AG04449 (cell line): ENCODE data around the gene ATP13A4.

Experiments
- CTCF ChIA-PET: fragments of 350-600 bp; formaldehyde crosslinking; extraction: SDS; loops from one replicate; lab custom pipeline; 2021; ENCODE audit warnings: antibody characterized with exemption; lab: Yijun Ruan, JAX
- POLR2A ChIA-PET: fragments of 400-600, 350-600 bp; formaldehyde crosslinking; extraction: SDS; loops from one replicate; lab custom pipeline; 2020; ENCODE audit warnings: antibody characterized with exemption, inconsistent platforms; lab: Yijun Ruan, JAX
- DNase-seq: peaks from one replicate; pipeline ENCODE4 v3.0.0-alpha.2; 2010; ENCODE audit warnings: low read depth, low spot score
- H3K4me3 ChIP-seq: 2 replicates; pipeline ENCODE4 v1.5.1; 2011; ENCODE audit warnings: low read depth, mild to moderate bottlenecking, control low read depth, low read length
- CTCF ChIP-seq: IDR thresholded peaks from one replicate; pipeline ENCODE4 v1.5.1; 2011; ENCODE audit warnings: mild to moderate bottlenecking, moderate library complexity, low read length, control low read depth, inconsistent platforms; ENCODE audit not compliant: insufficient read depth; ENCODE audit errors: missing control alignments

Gene ATP13A4

GRCh38 chr3:193593668-193594030 lies 39.0 kb upstream of the ATP13A4 start:
- peak overlapping the region; percentile 82 for H3K4me3 ChIP-seq
- TF ChIP-seq CTCF = no peak
- ChIA-PET CTCF (interaction anchor here (0.8 kb wide), 1 partner anchor 9 kb away, joined by 3 read pairs; no protein-coding TSS in a partner anchor), POLR2A (no interaction called here)
- no peak for DNase-seq

GRCh38 chr3:193592841-193593667 lies 38.4 kb upstream of the ATP13A4 start, which contains the start of gene OPA1:
OPA1 (plus strand) TSS chr3:193593208; CDS start chr3:193593378, 170 bp downstream.
- TF ChIP-seq CTCF = peak; percentile 27
- peak within 1 kb of the TSS; percentile 82 for H3K4me3 ChIP-seq
- peak; percentile 91 for DNase-seq
- POLR2A ChIA-PET = no interaction called here
- CTCF ChIA-PET = interaction anchor here (1.1 kb wide), 1 partner anchor 19 kb away, joined by 4 read pairs; no protein-coding TSS in a partner anchor

- ChIA-PET POLR2A (no interaction called here), CTCF (interaction anchor here (1.1 kb wide), 1 partner anchor 773 kb away, joined by 3 read pairs; no protein-coding TSS in a partner anchor)
- TF ChIP-seq CTCF = no peak
- no peak overlapping the region for H3K4me3 ChIP-seq
- DNase-seq = no peak
Measured at GRCh38 chr3:193590088-193590856, 35.6 kb upstream of the ATP13A4 start.

GRCh38 chr3:193589616-193590015 lies 34.9 kb upstream of the ATP13A4 start:
- TF ChIP-seq CTCF = no peak
- no peak overlapping the region for H3K4me3 ChIP-seq
- ChIA-PET POLR2A (no interaction called here), CTCF (interaction anchor here (0.7 to 1.1 kb wide), 2 partner anchors 772 to 777 kb away, joined by 3 read pairs; no protein-coding TSS in a partner anchor)
- no peak for DNase-seq

- ChIA-PET POLR2A (no interaction called here), CTCF (interaction anchor here (0.7 to 1.1 kb wide), 2 partner anchors 772 to 776 kb away, joined by 3 read pairs; no protein-coding TSS in a partner anchor)
- no peak for TF ChIP-seq CTCF
- no peak for DNase-seq
- H3K4me3 ChIP-seq = no peak overlapping the region
Measured at GRCh38 chr3:193589129-193589528, 34.4 kb upstream of the ATP13A4 start.

GRCh38 chr3:193586526-193586925 lies 31.8 kb upstream of the ATP13A4 start:
- CTCF ChIA-PET = no interaction called here
- POLR2A ChIA-PET = no interaction called here
- no peak for DNase-seq
- no peak for TF ChIP-seq CTCF
- no peak overlapping the region for H3K4me3 ChIP-seq
